G401.6 (cell line): Measurements from ENCODE around the gene LAMTOR1.
"Not testable (repeated sequence)": the region's sequence is repeated elsewhere in the genome, so short reads cannot be mapped to it uniquely, and the experiment has no call there.

ENCODE experiments used
- FAIRE-seq: peaks from 2 replicates; lab custom pipeline; 2012; peaks lifted over from hg19 to GRCh38; lab: Jason Lieb, UNC

The LAMTOR1 gene

GRCh38 chr11:72102946-72103753 lies at the start of gene LAMTOR1:
Gene LAMTOR1, minus strand, starts transcription at chr11:72103297. Its CDS starts 73 bp downstream, at chr11:72103224.
- FAIRE-seq, result peak; percentile 91

GRCh38 chr11:72150882-72151281 lies 47.8 kb upstream of the LAMTOR1 start:
- no peak for FAIRE-seq

GRCh38 chr11:72146625-72147024 lies 43.5 kb upstream of the LAMTOR1 start:
- FAIRE-seq, result no peak

- FAIRE-seq, result no peak
Measured at GRCh38 chr11:72144807-72145565, 41.9 kb upstream of the LAMTOR1 start.

GRCh38 chr11:72142543-72142942 lies 39.4 kb upstream of the LAMTOR1 start:
- FAIRE-seq, result not testable (repeated sequence)

GRCh38 chr11:72142086-72142485 lies 39.0 kb upstream of the LAMTOR1 start:
- FAIRE-seq, result not testable (repeated sequence)

GRCh38 chr11:72141066-72141465 lies 38.0 kb upstream of the LAMTOR1 start:
- FAIRE-seq, result no peak

- FAIRE-seq, result no peak
Measured at GRCh38 chr11:72140661-72141060, 37.6 kb upstream of the LAMTOR1 start.

GRCh38 chr11:72139500-72139899 lies 36.4 kb upstream of the LAMTOR1 start:
- no peak for FAIRE-seq

GRCh38 chr11:72138821-72139390 lies 35.8 kb upstream of the LAMTOR1 start:
- FAIRE-seq, result no peak

- no peak for FAIRE-seq
Measured at GRCh38 chr11:72136684-72137262, 33.7 kb upstream of the LAMTOR1 start.

GRCh38 chr11:72135891-72136683 lies 33.0 kb upstream of the LAMTOR1 start:
- FAIRE-seq, result no peak

- not testable (repeated sequence) for FAIRE-seq
Measured at GRCh38 chr11:72135473-72135872, 32.4 kb upstream of the LAMTOR1 start, which contains the start of gene FOLR3. Gene FOLR3, plus strand, starts transcription at chr11:72135725. Its CDS starts 228 bp downstream, at chr11:72135953.

- FAIRE-seq, result no peak
Measured at GRCh38 chr11:72132646-72133045, 29.5 kb upstream of the LAMTOR1 start.

- no peak for FAIRE-seq
Measured at GRCh38 chr11:72129381-72129780, 26.3 kb upstream of the LAMTOR1 start.

GRCh38 chr11:72127923-72128322 lies 24.8 kb upstream of the LAMTOR1 start:
- no peak for FAIRE-seq

- FAIRE-seq, result no peak
Measured at GRCh38 chr11:72125956-72126355, 22.9 kb upstream of the LAMTOR1 start.

GRCh38 chr11:72124046-72124445 lies 20.9 kb upstream of the LAMTOR1 start:
- FAIRE-seq, result no peak

- no peak for FAIRE-seq
Measured at GRCh38 chr11:72123117-72123653, 20.1 kb upstream of the LAMTOR1 start.

- no peak for FAIRE-seq
Measured at GRCh38 chr11:72122607-72123006, 19.5 kb upstream of the LAMTOR1 start.

- FAIRE-seq, result no peak
Measured at GRCh38 chr11:72120930-72121329, 17.8 kb upstream of the LAMTOR1 start.
